HepG2 (cell line): ENCODE data around the gene POLR1C.
A peak's percentile ranks its signal among the peaks of the same experiment; 100 is the strongest.

Source experiments
- FOXA3 ChIP-seq: IDR thresholded peaks from 2 replicates; pipeline ENCODE4 v1.6.1; 2016; ENCODE audit warnings: missing genetic modification reagents, missing compliant biosample characterization
- FOXK1 ChIP-seq: sonication (generic); formaldehyde crosslinking; IDR thresholded peaks from 2 replicates; pipeline ENCODE4 v1.4.0; 2020; ENCODE audit warnings: low read depth, missing genetic modification reagents, borderline replicate concordance
- MAFK ChIP-seq, 2 experiments: IDR thresholded peaks in 1 of 2; conservative IDR thresholded peaks in 1 of 2; 2 replicates each; pipeline ENCODE4 v1.6.1; 2011; ENCODE audit warnings: improper control_type of control experiment in 2 of 2, low read length in 2 of 2
- SIN3A ChIP-seq: IDR thresholded peaks from 2 replicates; pipeline ENCODE4 v1.6.1; 2011; ENCODE audit warnings: low read depth, mild to moderate bottlenecking, control low read depth, low read length, borderline replicate concordance
- SRF ChIP-seq: IDR thresholded peaks from 2 replicates; pipeline ENCODE4 v1.6.1; 2011; ENCODE audit warnings: mild to moderate bottlenecking, low read depth, low read length, moderate library complexity
- ZNF24 ChIP-seq: fragments of 450-650 bp; IDR thresholded peaks from 2 replicates; pipeline ENCODE4 v1.6.1; 2017; ENCODE audit warnings: antibody characterized with exemption, mild to moderate bottlenecking
- ZNF343 ChIP-seq: sonication (generic); formaldehyde crosslinking; IDR thresholded peaks from 2 replicates; pipeline ENCODE4 v1.4.0; 2020; ENCODE audit warnings: mild to moderate bottlenecking, missing genetic modification reagents
- ZNF431 ChIP-seq: sonication (generic); formaldehyde crosslinking; IDR thresholded peaks from 2 replicates; pipeline ENCODE4 v1.9.0; 2022; ENCODE audit warnings: missing genetic modification reagents, low read depth, mild to moderate bottlenecking, borderline replicate concordance
- ZNF501 ChIP-seq: sonication (generic); formaldehyde crosslinking; IDR thresholded peaks from 2 replicates; pipeline ENCODE4 v1.5.1; 2020; ENCODE audit warnings: mild to moderate bottlenecking, moderate library complexity, missing genetic modification reagents
- TF ChIP-seq, protein P1 (sequence below): sonication (generic); formaldehyde crosslinking; IDR thresholded peaks from 2 replicates; pipeline ENCODE4 v1.8.0; 2022; ENCODE audit warnings: missing genetic modification reagents, low read depth, mild to moderate bottlenecking, borderline replicate concordance
- TF ChIP-seq, protein P2 (sequence below): sonication (generic); formaldehyde crosslinking; IDR thresholded peaks from 2 replicates; pipeline ENCODE4 v1.5.0; 2020; ENCODE audit warnings: mild to moderate bottlenecking, missing genetic modification reagents, moderate library complexity

DNA sequence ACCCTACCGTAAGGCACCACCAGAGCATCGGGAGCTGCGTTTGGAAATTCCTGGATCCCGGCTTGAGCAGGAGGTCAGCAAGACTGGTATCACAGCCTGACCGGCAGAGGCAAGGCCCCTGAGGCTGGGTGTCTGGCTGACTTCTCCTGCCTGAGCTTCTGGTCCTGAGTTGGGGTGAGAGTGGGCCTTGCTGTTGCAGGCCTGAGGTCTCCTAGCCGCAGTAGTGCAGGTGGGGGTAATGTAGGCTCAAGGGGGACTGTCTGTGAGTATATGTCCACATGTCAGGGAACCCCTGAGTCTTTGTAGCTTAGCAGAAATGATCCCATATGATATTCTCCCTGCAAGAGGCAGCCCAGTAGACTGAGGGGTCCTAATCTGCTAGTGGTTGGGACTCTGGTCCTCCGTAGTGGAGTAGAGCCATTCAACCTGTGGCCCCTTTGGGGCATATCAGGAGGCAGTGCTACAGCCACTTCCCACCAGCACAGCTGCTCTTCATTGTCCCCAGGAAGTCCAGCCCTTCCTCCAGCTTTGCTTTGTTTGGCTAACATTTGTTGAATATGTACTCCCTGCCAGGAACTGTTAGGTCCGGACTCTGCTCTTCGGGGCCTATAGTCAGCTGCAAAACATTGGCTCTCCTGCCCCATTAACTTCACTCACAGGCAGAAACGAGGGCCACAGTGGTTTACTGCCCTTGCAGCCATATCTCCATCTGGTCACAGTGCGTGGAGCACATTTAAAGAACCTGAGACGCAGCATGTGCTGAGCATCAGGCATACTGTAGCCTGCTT, 17.7 kb upstream of the POLR1C start:
- no peak for TF ChIP-seq ZNF501 (CRISPR knock-in tag)
- no peak for TF ChIP-seq SRF
- no peak for TF ChIP-seq MAFK (conservative IDR thresholded peaks at IDR 0.05 in 1 of 2, IDR thresholded peaks at IDR 0.05 in 1 of 2; ENCODE audit: low read length in 2 of 2)
- TF ChIP-seq SIN3A: 0 out of 2 replicates have a peak, but pooled peaks have one; percentile 28
- TF ChIP-seq, protein P1, sequence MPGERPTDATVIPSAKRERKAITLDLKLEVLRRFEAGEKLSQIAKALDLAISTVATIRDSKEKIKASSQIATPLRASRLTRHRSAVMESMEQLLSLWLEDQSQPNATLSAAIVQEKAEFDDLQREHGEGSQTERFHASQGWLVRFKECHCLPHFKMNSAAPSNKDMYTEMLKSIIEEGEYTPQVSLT (CRISPR knock-in tag): no peak
- no peak for TF ChIP-seq ZNF343 (CRISPR knock-in tag)
- TF ChIP-seq ZNF24: no peak
- TF ChIP-seq, protein P2, sequence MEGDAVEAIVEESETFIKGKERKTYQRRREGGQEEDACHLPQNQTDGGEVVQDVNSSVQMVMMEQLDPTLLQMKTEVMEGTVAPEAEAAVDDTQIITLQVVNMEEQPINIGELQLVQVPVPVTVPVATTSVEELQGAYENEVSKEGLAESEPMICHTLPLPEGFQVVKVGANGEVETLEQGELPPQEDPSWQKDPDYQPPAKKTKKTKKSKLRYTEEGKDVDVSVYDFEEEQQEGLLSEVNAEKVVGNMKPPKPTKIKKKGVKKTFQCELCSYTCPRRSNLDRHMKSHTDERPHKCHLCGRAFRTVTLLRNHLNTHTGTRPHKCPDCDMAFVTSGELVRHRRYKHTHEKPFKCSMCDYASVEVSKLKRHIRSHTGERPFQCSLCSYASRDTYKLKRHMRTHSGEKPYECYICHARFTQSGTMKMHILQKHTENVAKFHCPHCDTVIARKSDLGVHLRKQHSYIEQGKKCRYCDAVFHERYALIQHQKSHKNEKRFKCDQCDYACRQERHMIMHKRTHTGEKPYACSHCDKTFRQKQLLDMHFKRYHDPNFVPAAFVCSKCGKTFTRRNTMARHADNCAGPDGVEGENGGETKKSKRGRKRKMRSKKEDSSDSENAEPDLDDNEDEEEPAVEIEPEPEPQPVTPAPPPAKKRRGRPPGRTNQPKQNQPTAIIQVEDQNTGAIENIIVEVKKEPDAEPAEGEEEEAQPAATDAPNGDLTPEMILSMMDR (CRISPR knock-in tag): no peak
- TF ChIP-seq FOXK1 (CRISPR knock-in tag): no peak
- no peak for TF ChIP-seq FOXA3
- TF ChIP-seq ZNF431: no peak
